HG03108 (cell line): ENCODE data around the gene OSBPL5.

Experiments
- ATAC-seq: cut with Tn5 transposase; IDR thresholded peaks from one replicate; pipeline ENCODE4 v1.9.1; 2021; ENCODE audit warnings: moderate library complexity; ENCODE audit not compliant: unreplicated experiment

The OSBPL5 gene

GRCh38 chr11:3105791-3106735, 59.0 kb downstream of the OSBPL5 start:
- no peak for ATAC-seq

- ATAC-seq = no peak
Observed at GRCh38 chr11:3104961-3105790, 59.9 kb downstream of the OSBPL5 start.

- no peak for ATAC-seq
Observed at GRCh38 chr11:3104051-3104714, 60.9 kb downstream of the OSBPL5 start.

- ATAC-seq = no peak
Observed at GRCh38 chr11:3103076-3103475, 62.0 kb downstream of the OSBPL5 start.

- ATAC-seq = no peak
Observed at GRCh38 chr11:3102641-3102921, 62.5 kb downstream of the OSBPL5 start.

- ATAC-seq = no peak
Observed at GRCh38 chr11:3101921-3102640, 63.0 kb downstream of the OSBPL5 start.

GRCh38 chr11:3099178-3099577, 65.9 kb downstream of the OSBPL5 start:
- ATAC-seq = no peak

GRCh38 chr11:3096909-3097530, 68.1 kb downstream of the OSBPL5 start:
- ATAC-seq = no peak

- no peak for ATAC-seq
Observed at GRCh38 chr11:3095712-3096361, 69.3 kb downstream of the OSBPL5 start.

GRCh38 chr11:3094223-3094824, 70.8 kb downstream of the OSBPL5 start:
- ATAC-seq = no peak

GRCh38 chr11:3093281-3094191, 71.6 kb downstream of the OSBPL5 start:
- ATAC-seq = no peak

- ATAC-seq = no peak
Observed at GRCh38 chr11:3092603-3093141, 72.4 kb downstream of the OSBPL5 start.

- peak; percentile 52 for ATAC-seq
Observed at GRCh38 chr11:3091846-3092602, 73.1 kb downstream of the OSBPL5 start.

- no peak for ATAC-seq
Observed at GRCh38 chr11:3091081-3091845, 73.8 kb downstream of the OSBPL5 start.

GRCh38 chr11:3090096-3090901, 74.8 kb downstream of the OSBPL5 start:
- no peak for ATAC-seq
